ENCODE results near the gene PRDM16.

PRDM16 gene

DNA sequence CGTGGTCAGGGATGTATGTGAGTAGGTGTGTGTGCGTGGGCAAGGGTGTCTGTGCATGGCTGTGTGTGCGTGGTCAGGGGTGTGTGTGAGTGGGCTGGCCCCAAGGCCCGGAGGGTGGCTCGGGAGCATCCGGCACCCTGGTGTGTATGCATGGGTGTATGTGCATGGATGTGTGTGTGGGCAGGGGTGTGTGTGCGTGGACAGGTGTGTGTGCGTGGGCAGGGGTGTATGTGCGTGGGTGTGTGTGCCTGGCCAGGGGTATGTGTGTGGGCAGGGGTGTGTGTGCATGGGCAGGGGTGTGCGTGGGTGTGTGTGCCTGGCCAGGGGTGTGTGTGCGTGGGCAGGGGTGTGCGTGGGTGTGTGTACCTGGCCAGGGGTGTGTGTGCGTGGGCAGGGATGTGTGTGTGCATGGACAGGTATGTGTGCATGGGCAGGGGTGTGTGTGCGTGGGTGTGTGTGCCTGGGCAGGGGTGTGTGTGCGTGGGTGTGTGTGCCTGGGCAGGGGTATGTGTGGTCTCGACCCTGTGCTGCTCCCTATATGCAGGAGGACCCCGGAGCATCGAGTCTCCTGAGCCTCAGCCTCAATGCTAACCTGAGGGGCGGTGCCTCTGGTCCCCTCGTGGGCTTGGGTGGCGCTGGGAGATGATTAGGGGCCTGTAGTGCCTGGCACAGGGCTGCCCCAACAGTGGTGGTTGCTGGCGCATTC is 401.8 kb downstream of the PRDM16 start:
- Histone ChIP-seq H3K27ac (ENCODE audit: low read depth, low read length) (no peak overlapping the region), H3K4me1 (ENCODE audit: control insufficient read depth in 1 of 2, insufficient read depth in 2 of 2, low read length in 2 of 2) (no peaks in the 10 kb centered on the region), H3K4me3 (ENCODE audit: low read depth in 1 of 2, low read length in 2 of 2) (no peak overlapping the region), H3K9me3 (ENCODE audit: control insufficient read depth in 1 of 2, low read length in 2 of 2) (no peaks in the 10 kb centered on the region), H3K9ac (ENCODE audit: low read depth in 1 of 2, low read length in 2 of 2) (no peak overlapping the region), H3K36me3 (ENCODE audit: control insufficient read depth in 1 of 2, insufficient read depth in 2 of 2, low read length in 2 of 2) (peaks cover 7 to 44% of the 10 kb centered on the region in 2 donors), H3K27me3 (ENCODE audit: control insufficient read depth in 1 of 2, insufficient read depth in 2 of 2, low read length in 2 of 2) (no peaks in the 10 kb centered on the region)

DNA sequence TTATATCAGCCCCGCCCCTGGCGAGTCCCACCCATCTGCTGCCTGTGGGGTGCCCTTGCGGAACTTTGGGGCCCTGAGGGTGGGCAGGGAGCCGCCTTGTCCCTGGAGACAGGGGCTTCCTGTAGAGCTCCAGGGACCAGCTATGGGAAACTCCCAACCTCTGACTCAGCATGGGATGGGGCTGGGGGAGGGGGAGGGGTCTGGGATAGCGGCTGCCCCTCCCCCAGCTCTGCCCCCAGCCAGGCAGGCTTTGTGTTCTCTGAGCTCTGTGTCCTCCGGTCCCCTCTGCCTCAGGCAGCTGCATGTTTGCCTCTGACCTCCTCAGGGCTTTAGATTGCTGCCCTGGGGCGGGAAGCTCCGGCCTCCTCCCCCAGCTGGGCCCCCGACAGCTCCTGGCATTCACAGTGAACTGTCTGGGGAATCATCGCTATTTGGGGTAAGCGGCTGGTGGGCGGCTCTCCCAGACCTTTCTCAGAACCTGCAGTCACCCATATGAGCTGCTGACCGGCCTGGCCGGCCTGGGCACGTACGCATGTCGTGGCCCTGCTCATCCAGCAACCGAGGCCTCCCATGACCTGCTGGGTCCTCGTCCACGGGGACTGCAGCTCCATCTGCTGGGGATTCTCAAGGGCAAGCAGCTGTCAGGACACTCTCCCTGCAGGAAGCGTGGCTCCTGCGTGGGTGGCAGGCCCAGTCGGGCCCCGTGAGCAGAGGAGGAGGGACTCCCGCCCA is 402.5 kb downstream of the PRDM16 start:
- H3K9me3 ChIP-seq (ENCODE audit: control insufficient read depth in 1 of 2, low read length in 2 of 2) = no peaks in the 10 kb centered on the region
- no peak overlapping the region for H3K4me3 ChIP-seq (ENCODE audit: low read depth in 1 of 2, low read length in 2 of 2)
- no peaks in the 10 kb centered on the region for H3K4me1 ChIP-seq (ENCODE audit: control insufficient read depth in 1 of 2, insufficient read depth in 2 of 2, low read length in 2 of 2)
- peaks cover 7 to 46% of the 10 kb centered on the region in 2 donors for H3K36me3 ChIP-seq (ENCODE audit: control insufficient read depth in 1 of 2, insufficient read depth in 2 of 2, low read length in 2 of 2)
- no peak overlapping the region for H3K27ac ChIP-seq (ENCODE audit: low read depth, low read length)
- no peaks in the 10 kb centered on the region for H3K27me3 ChIP-seq (ENCODE audit: control insufficient read depth in 1 of 2, insufficient read depth in 2 of 2, low read length in 2 of 2)
- H3K9ac ChIP-seq (ENCODE audit: low read depth in 1 of 2, low read length in 2 of 2) = no peak overlapping the region

DNA sequence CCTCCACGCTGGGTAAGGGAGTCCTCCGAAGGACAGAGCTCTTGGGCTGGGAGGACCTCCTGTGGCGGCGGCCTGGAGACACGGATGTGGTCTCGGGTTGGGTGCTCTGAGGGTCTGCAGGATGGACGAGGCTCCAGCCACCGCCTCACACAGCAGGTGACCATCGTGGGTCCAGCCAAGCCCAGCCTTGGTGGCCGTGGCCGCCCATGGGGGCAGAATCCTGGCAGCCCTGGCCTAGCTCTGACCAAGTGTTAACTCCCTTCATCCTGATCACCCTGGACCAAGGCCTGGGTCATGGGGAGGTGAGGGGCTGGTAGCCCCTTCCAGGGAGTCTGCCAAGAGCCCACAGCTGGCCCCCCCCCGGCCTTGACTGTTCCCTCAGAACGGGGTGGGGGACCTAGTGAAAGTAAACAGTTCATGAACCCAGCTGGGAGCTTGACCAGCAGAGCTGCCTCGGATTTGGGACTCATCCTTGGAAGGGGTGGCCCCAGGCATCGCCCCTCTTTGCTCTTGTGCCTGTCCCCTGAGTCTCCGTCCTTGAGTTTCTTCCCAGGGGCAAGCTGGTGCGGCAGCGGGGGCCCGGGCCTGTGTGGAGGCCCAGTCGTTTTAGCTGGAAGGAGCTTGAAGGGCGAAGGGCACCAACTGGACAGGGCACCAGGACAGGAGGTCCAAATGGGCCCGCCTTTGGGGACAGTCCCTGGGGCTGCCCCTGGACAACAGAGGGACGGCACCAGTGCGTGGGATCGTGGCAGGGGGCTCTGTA is 403.3 kb downstream of the PRDM16 start:
- H3K9me3 ChIP-seq (ENCODE audit: control insufficient read depth in 1 of 2, low read length in 2 of 2) = no peaks in the 10 kb centered on the region
- H3K4me3 ChIP-seq (ENCODE audit: low read depth in 1 of 2, low read length in 2 of 2) = no peak overlapping the region
- no peaks in the 10 kb centered on the region for H3K4me1 ChIP-seq (ENCODE audit: control insufficient read depth in 1 of 2, insufficient read depth in 2 of 2, low read length in 2 of 2)
- no peak overlapping the region for H3K9ac ChIP-seq (ENCODE audit: low read depth in 1 of 2, low read length in 2 of 2)
- no peaks in the 10 kb centered on the region for H3K27me3 ChIP-seq (ENCODE audit: control insufficient read depth in 1 of 2, insufficient read depth in 2 of 2, low read length in 2 of 2)
- H3K27ac ChIP-seq (ENCODE audit: low read depth, low read length) = no peak overlapping the region
- H3K36me3 ChIP-seq (ENCODE audit: control insufficient read depth in 1 of 2, insufficient read depth in 2 of 2, low read length in 2 of 2) = peaks cover 7 to 46% of the 10 kb centered on the region in 2 donors

DNA sequence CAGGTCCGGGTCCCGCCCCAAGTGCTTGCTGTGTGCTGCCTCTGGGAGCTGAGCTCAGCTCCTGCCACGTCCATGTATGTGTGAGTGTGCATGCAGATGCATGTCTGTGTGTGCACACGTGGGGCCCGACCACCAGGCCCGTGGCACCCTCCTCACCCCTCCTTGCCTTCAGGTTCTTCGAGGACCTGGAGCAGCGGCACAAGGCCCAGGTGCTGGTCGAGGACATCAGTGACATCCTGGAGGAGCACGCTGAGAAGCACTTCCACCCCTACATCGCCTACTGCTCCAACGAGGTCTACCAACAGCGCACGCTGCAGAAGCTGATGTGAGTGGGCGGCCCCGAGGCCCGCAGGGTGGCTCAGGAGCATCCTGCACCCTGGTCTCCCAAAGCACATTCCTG is 403.9 kb downstream of the PRDM16 start:
- H3K4me1 ChIP-seq (ENCODE audit: control insufficient read depth in 1 of 2, insufficient read depth in 2 of 2, low read length in 2 of 2) = no peaks in the 10 kb centered on the region
- H3K36me3 ChIP-seq (ENCODE audit: control insufficient read depth in 1 of 2, insufficient read depth in 2 of 2, low read length in 2 of 2) = peaks cover 7 to 47% of the 10 kb centered on the region in 2 donors
- H3K9me3 ChIP-seq (ENCODE audit: control insufficient read depth in 1 of 2, low read length in 2 of 2) = no peaks in the 10 kb centered on the region
- no peak overlapping the region for H3K27ac ChIP-seq (ENCODE audit: low read depth, low read length)
- H3K9ac ChIP-seq (ENCODE audit: low read depth in 1 of 2, low read length in 2 of 2) = no peak overlapping the region
- no peak overlapping the region for H3K4me3 ChIP-seq (ENCODE audit: low read depth in 1 of 2, low read length in 2 of 2)
- H3K27me3 ChIP-seq (ENCODE audit: control insufficient read depth in 1 of 2, insufficient read depth in 2 of 2, low read length in 2 of 2) = no peaks in the 10 kb centered on the region

DNA sequence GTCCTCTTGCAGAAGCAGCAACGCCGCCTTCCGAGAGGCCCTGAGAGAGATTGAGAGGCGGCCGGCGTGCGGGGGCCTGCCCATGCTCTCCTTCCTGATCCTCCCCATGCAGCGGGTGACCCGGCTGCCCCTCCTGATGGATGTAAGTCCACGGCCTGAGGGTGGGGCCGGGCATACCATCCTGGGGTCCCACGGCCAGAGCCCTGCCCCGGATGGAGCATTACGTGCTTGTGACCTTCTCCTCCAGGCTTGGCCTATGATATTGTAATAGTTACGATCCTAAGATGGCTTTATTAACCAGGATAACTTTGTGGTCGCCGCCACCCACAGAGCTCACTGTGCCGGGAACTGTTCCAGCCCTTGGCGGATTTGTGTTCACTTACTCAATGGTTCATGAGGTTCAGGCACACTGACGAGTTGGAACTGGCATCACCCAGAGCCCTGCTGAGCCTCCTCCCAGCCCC is 404.4 kb downstream of the PRDM16 start:
- Histone ChIP-seq H3K36me3 (ENCODE audit: control insufficient read depth in 1 of 2, insufficient read depth in 2 of 2, low read length in 2 of 2) (peaks cover 7 to 52% of the 10 kb centered on the region in 2 donors), H3K4me3 (ENCODE audit: low read depth in 1 of 2, low read length in 2 of 2) (no peak overlapping the region), H3K4me1 (ENCODE audit: control insufficient read depth in 1 of 2, insufficient read depth in 2 of 2, low read length in 2 of 2) (no peaks in the 10 kb centered on the region)

DNA sequence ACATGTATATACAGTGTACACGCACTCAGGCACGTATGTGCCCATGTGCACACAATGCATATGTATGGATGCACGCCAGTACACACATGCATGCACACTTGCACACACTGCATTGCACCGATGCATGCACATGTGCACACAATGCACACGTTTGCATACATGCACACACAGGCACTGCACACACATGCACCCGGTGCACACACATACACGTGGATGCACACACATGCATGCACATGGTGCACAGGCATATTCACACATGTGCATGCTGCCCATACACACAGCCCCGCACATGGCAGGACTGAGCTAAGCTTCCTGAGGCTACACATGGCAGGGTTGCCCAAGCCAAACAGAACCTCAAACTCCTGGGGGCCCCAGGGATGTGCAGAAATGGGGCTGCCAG is 405.0 kb downstream of the PRDM16 start:
- Histone ChIP-seq H3K4me3 (ENCODE audit: low read depth in 1 of 2, low read length in 2 of 2) (no peak overlapping the region), H3K27me3 (ENCODE audit: control insufficient read depth in 1 of 2, insufficient read depth in 2 of 2, low read length in 2 of 2) (no peaks in the 10 kb centered on the region), H3K9me3 (ENCODE audit: control insufficient read depth in 1 of 2, low read length in 2 of 2) (no peaks in the 10 kb centered on the region), H3K4me1 (ENCODE audit: control insufficient read depth in 1 of 2, insufficient read depth in 2 of 2, low read length in 2 of 2) (no peaks in the 10 kb centered on the region), H3K27ac (ENCODE audit: low read depth, low read length) (no peak overlapping the region), H3K36me3 (ENCODE audit: control insufficient read depth in 1 of 2, insufficient read depth in 2 of 2, low read length in 2 of 2) (peaks cover 7 to 49% of the 10 kb centered on the region in 2 donors), H3K9ac (ENCODE audit: low read depth in 1 of 2, low read length in 2 of 2) (no peak overlapping the region)

More for the DNA sequence above, 404.4 kb downstream of the PRDM16 start:
- no peak overlapping the region for H3K9ac ChIP-seq (ENCODE audit: low read depth in 1 of 2, low read length in 2 of 2)
- no peaks in the 10 kb centered on the region for H3K9me3 ChIP-seq (ENCODE audit: control insufficient read depth in 1 of 2, low read length in 2 of 2)
- no peaks in the 10 kb centered on the region for H3K27me3 ChIP-seq (ENCODE audit: control insufficient read depth in 1 of 2, insufficient read depth in 2 of 2, low read length in 2 of 2)
- H3K27ac ChIP-seq (ENCODE audit: low read depth, low read length) = no peak overlapping the region

DNA sequence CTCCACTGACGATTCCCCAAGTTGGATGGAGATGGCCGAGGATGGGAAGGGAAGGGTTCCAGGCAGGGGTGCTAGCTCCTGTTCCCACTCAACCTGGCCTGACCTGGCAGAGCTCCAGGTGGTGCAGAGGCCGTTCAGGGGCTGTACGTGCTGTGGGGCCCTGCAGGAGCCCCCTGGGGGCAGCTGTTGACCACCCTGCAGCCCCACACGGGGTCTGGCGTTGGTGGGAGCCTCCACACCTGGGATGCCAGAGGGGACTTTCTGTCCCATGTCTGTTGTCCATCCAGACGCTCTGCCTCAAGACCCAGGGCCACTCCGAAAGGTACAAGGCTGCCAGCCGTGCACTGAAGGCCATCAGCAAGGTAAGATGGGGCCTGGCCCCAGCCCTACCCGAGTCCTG is 405.4 kb downstream of the PRDM16 start:
- Histone ChIP-seq H3K4me3 (ENCODE audit: low read depth in 1 of 2, low read length in 2 of 2) (no peak overlapping the region), H3K27me3 (ENCODE audit: control insufficient read depth in 1 of 2, insufficient read depth in 2 of 2, low read length in 2 of 2) (no peaks in the 10 kb centered on the region), H3K36me3 (ENCODE audit: control insufficient read depth in 1 of 2, insufficient read depth in 2 of 2, low read length in 2 of 2) (peaks cover 7 to 45% of the 10 kb centered on the region in 2 donors), H3K9me3 (ENCODE audit: control insufficient read depth in 1 of 2, low read length in 2 of 2) (no peaks in the 10 kb centered on the region), H3K27ac (ENCODE audit: low read depth, low read length) (no peak overlapping the region), H3K4me1 (ENCODE audit: control insufficient read depth in 1 of 2, insufficient read depth in 2 of 2, low read length in 2 of 2) (peaks cover under 1 to 2% of the 10 kb centered on the region in 2 donors), H3K9ac (ENCODE audit: low read depth in 1 of 2, low read length in 2 of 2) (no peak overlapping the region)

DNA sequence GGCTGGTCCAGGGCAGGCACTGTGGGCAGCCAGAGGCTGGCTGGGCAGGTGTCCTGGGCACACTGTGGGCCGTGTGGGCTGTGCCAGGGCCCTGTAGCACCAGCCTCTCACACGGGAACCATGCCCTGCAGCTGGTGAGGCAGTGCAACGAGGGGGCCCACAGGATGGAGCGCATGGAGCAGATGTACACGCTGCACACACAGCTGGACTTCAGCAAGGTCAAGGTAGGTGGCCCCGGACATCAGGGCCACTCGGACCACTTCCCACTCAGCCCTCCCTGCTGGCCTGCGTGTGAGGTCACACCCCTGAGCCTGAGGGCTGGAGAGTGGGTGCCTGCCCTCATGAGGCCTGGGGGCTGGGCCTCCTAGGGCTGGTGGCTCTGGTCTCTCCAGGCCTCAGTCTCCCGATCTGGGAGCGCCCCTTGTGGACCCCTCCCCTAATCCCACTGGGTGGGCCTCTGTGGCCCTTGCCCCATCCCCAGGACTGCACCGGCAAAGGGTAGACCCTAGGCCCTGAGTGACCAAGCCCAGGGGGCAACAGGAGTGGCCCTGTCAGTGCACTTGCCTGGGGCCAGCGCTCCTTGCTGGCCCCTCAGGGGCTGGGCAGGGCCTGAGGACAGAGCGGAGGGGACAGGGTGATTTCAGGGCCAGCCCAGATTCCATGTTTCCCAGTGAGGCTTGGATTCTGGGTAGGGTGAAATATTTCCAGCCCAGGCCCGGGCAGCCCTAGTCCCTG is 407.0 kb downstream of the PRDM16 start:
- Histone ChIP-seq H3K4me3 (ENCODE audit: low read depth in 1 of 2, low read length in 2 of 2) (no peak overlapping the region), H3K9ac (ENCODE audit: low read depth in 1 of 2, low read length in 2 of 2) (no peak overlapping the region), H3K4me1 (ENCODE audit: control insufficient read depth in 1 of 2, insufficient read depth in 2 of 2, low read length in 2 of 2) (peaks cover 15 to 18% of the 10 kb centered on the region in 2 donors), H3K27me3 (ENCODE audit: control insufficient read depth in 1 of 2, insufficient read depth in 2 of 2, low read length in 2 of 2) (no peaks in the 10 kb centered on the region), H3K36me3 (ENCODE audit: control insufficient read depth in 1 of 2, insufficient read depth in 2 of 2, low read length in 2 of 2) (peaks cover 7 to 30% of the 10 kb centered on the region in 2 donors), H3K27ac (ENCODE audit: low read depth, low read length) (no peak overlapping the region), H3K9me3 (ENCODE audit: control insufficient read depth in 1 of 2, low read length in 2 of 2) (no peaks in the 10 kb centered on the region)

DNA sequence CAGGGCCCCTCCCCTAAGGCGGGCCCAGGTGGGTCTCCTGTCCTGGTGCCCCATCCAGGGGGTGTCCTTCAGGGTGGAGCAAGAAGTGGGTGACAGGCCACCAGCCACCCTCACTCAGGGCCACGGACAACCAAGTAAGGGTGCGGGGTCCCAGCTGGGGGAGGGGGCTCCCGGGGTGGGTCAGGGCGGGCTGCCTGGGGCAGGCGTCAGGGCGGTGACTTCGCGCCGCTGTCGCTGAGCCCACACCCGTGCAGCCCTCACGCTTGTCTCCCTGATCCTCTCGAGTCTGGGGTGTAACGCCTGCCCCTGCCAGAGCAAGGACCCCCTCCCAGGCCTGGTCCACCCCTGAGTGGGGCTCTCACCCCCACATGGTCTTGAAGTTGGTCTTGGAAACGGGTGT is 407.7 kb downstream of the PRDM16 start:
- Histone ChIP-seq H3K9me3 (ENCODE audit: control insufficient read depth in 1 of 2, low read length in 2 of 2) (no peaks in the 10 kb centered on the region), H3K4me1 (ENCODE audit: control insufficient read depth in 1 of 2, insufficient read depth in 2 of 2, low read length in 2 of 2) (peaks cover 18 to 21% of the 10 kb centered on the region in 2 donors), H3K9ac (ENCODE audit: low read depth in 1 of 2, low read length in 2 of 2) (no peak overlapping the region), H3K4me3 (ENCODE audit: low read depth in 1 of 2, low read length in 2 of 2) (no peak overlapping the region), H3K27me3 (ENCODE audit: control insufficient read depth in 1 of 2, insufficient read depth in 2 of 2, low read length in 2 of 2) (no peaks in the 10 kb centered on the region), H3K27ac (ENCODE audit: low read depth, low read length) (no peak overlapping the region), H3K36me3 (ENCODE audit: control insufficient read depth in 1 of 2, insufficient read depth in 2 of 2, low read length in 2 of 2) (peaks cover 7 to 30% of the 10 kb centered on the region in 2 donors)
